HepG2 (cell line): ENCODE data around the gene PRPSAP1. TPM values are rescaled to one million over a fixed set of nuclear protein-coding genes. Genes with fewer than 3 reads are reported as not detected.

ENCODE experiments used
- DNMT3B ChIP-seq: conservative IDR thresholded peaks from 2 replicates; pipeline ENCODE4 v1.6.1; 2016; ENCODE audit warnings: missing biosample characterization, control low read depth
- ETV6 ChIP-seq: sonication (generic); formaldehyde crosslinking; conservative IDR thresholded peaks from 2 replicates; pipeline ENCODE4 v1.4.0; 2020; ENCODE audit warnings: missing genetic modification reagents
- MEIS2 ChIP-seq: sonication (generic); formaldehyde crosslinking; IDR thresholded peaks from 2 replicates; pipeline ENCODE4 v1.9.0; 2021; ENCODE audit warnings: mild to moderate bottlenecking, missing genetic modification reagents
- MXI1 ChIP-seq: IDR thresholded peaks from 3 replicates; pipeline ENCODE4 v1.6.1; 2012; ENCODE audit warnings: low read depth, low read length, inconsistent platforms, borderline replicate concordance
- MYPOP ChIP-seq: sonication (generic); formaldehyde crosslinking; IDR thresholded peaks from 2 replicates; pipeline ENCODE4 v1.8.1; 2023; ENCODE audit warnings: mild to moderate bottlenecking, moderate library complexity, missing genetic modification reagents
- PBX2 ChIP-seq: IDR thresholded peaks from 2 replicates; pipeline ENCODE4 v1.6.1; 2016; ENCODE audit warnings: control low read depth
- RAD21 ChIP-seq: fragments of 450-650 bp; formaldehyde crosslinking; IDR thresholded peaks from 2 replicates; pipeline ENCODE4 v1.5.0; 2020; ENCODE audit warnings: mild to moderate bottlenecking
- TGIF2 ChIP-seq: IDR thresholded peaks from 2 replicates; pipeline ENCODE4 v1.6.1; 2016; ENCODE audit warnings: control low read depth, missing compliant biosample characterization
- ZKSCAN8 ChIP-seq: IDR thresholded peaks from 2 replicates; pipeline ENCODE4 v1.6.1; 2016; ENCODE audit warnings: borderline replicate concordance, missing genetic modification reagents, missing compliant biosample characterization
- ZNF205 ChIP-seq: IDR thresholded peaks from 2 replicates; pipeline ENCODE4 v1.6.1; 2018; ENCODE audit warnings: missing biosample characterization, missing genetic modification reagents
- ZNF24 ChIP-seq: fragments of 450-650 bp; IDR thresholded peaks from 2 replicates; pipeline ENCODE4 v1.6.1; 2017; ENCODE audit warnings: antibody characterized with exemption, mild to moderate bottlenecking
- ZNF446 ChIP-seq: sonication (generic); formaldehyde crosslinking; IDR thresholded peaks from 2 replicates; pipeline ENCODE4 v1.5.0; 2020; ENCODE audit warnings: mild to moderate bottlenecking, missing genetic modification reagents
- polyA plus RNA-seq, 8 experiments: library from polyadenylated mRNA; depleted of rRNA in 3 of 8; stranded (reverse) in 7 of 8; unstranded in 1 of 8; fragments of >200 nt; fragmentation: Illumina TruSeq in 4 of 8; extraction: Trizol in 4 of 8; gene quantifications; 2 replicates each; pipeline versions ENCODE4 v1.2.1 to v1.2.3, GENCODE V29; 2011 to 2016; ENCODE audit warnings: low read depth in 4 of 8, missing spikeins in 1 of 8, mixed read lengths in 1 of 8; ENCODE audit not compliant: insufficient read depth in 1 of 8
- total RNA-seq, 5 experiments: library from RNA; depleted of rRNA; stranded (reverse); fragments of >200 nt; fragmentation: Illumina TruSeq; extraction: Trizol; gene quantifications; 2 replicates each; pipeline ENCODE4 v1.2.3, GENCODE V29; 2016; ENCODE audit warnings: low read depth in 1 of 5
- TF ChIP-seq, protein P1 (sequence below), 2 experiments: IDR thresholded peaks; 2 replicates each; pipeline ENCODE4 v1.6.1; 2011 to 2012; ENCODE audit warnings: low read length in 2 of 2, borderline replicate concordance in 1 of 2, low read depth in 1 of 2, mild to moderate bottlenecking in 1 of 2, moderate library complexity in 1 of 2
- TF ChIP-seq, protein P2 (sequence below): sonication (generic); formaldehyde crosslinking; IDR thresholded peaks from 2 replicates; pipeline ENCODE4 v1.8.1; 2023; ENCODE audit warnings: mild to moderate bottlenecking, missing genetic modification reagents, borderline replicate concordance
- TF ChIP-seq, protein P3 (sequence below): IDR thresholded peaks from 2 replicates; pipeline ENCODE4 v1.6.1; 2018; ENCODE audit warnings: missing genetic modification reagents, mild to moderate bottlenecking, missing compliant biosample characterization
- TF ChIP-seq, protein P4 (sequence below): sonication (generic); formaldehyde crosslinking; IDR thresholded peaks from 2 replicates; pipeline ENCODE4 v1.5.1; 2020; ENCODE audit warnings: mild to moderate bottlenecking, missing genetic modification reagents, borderline replicate concordance

The PRPSAP1 gene
- total and polyA plus RNA-seq, 2 of the 13 experiments (the other 11 are each of a cell fraction or from before 2014, with no cell fraction given): 91.1 to 314 TPM

DNA sequence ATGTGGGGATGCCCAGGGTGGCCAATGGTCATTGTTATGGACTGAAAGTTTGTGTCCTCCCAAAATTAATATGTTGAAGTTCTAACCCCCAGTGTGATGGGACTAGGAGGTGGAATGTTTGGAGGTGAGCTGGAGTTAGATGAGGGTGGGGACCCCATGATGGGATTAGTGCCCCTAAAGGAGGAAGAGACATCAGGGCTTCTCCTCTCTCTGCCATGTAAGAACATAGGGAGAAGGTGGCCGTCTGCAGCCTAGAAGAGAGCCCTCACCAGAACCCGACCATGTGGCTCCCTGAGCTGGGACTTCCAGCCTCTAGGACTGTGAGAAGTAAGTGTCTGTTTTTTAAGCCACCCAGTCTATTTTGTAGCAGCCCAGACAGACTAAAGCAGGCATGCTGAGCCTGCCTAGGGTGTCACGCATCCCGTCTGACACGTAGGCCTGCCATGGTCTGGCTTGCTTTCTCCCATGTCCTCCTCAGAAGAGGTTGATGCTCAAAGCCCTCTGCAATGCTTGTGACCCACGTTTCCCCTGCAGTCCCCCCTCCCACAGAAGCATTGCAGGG is 4.0 kb upstream of the PRPSAP1 start (continued):
- TF ChIP-seq, protein P1, sequence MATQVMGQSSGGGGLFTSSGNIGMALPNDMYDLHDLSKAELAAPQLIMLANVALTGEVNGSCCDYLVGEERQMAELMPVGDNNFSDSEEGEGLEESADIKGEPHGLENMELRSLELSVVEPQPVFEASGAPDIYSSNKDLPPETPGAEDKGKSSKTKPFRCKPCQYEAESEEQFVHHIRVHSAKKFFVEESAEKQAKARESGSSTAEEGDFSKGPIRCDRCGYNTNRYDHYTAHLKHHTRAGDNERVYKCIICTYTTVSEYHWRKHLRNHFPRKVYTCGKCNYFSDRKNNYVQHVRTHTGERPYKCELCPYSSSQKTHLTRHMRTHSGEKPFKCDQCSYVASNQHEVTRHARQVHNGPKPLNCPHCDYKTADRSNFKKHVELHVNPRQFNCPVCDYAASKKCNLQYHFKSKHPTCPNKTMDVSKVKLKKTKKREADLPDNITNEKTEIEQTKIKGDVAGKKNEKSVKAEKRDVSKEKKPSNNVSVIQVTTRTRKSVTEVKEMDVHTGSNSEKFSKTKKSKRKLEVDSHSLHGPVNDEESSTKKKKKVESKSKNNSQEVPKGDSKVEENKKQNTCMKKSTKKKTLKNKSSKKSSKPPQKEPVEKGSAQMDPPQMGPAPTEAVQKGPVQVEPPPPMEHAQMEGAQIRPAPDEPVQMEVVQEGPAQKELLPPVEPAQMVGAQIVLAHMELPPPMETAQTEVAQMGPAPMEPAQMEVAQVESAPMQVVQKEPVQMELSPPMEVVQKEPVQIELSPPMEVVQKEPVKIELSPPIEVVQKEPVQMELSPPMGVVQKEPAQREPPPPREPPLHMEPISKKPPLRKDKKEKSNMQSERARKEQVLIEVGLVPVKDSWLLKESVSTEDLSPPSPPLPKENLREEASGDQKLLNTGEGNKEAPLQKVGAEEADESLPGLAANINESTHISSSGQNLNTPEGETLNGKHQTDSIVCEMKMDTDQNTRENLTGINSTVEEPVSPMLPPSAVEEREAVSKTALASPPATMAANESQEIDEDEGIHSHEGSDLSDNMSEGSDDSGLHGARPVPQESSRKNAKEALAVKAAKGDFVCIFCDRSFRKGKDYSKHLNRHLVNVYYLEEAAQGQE (IDR thresholded peaks at IDR 0.05; ENCODE audit: borderline replicate concordance in 1 of 2, low read depth in 1 of 2, low read length in 2 of 2): peak in 1 of 2 experiments; percentile 23; a peak in 1 of 4 replicates
- TF ChIP-seq ZNF205 (CRISPR knock-in tag): 0 out of 2 replicates have a peak, but pooled peaks have one; percentile 44
- 0 out of 2 replicates have a peak, but pooled peaks have one; percentile 9 for TF ChIP-seq ZKSCAN8 (CRISPR knock-in tag)
- no peak for TF ChIP-seq MEIS2
- peak; percentile 7; the same call in 1 of the 3 replicates for TF ChIP-seq MXI1
- TF ChIP-seq TGIF2 (CRISPR knock-in tag): 0 out of 2 replicates have a peak, but pooled peaks have one; percentile 41
- no peak for TF ChIP-seq MYPOP
- TF ChIP-seq DNMT3B (CRISPR knock-in tag): 0 out of 2 replicates have a peak, but pooled peaks have one; percentile 42
- TF ChIP-seq, protein P2, sequence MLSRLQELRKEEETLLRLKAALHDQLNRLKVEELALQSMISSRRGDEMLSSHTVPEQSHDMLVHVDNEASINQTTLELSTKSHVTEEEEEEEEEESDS (CRISPR knock-in tag): peak; percentile 98
- 0 out of 2 replicates have a peak, but pooled peaks have one; percentile 11 for TF ChIP-seq RAD21 (CRISPR knock-in tag)
- 0 out of 2 replicates have a peak, but pooled peaks have one; percentile 25 for TF ChIP-seq ZNF446 (CRISPR knock-in tag)
- TF ChIP-seq, protein P3, sequence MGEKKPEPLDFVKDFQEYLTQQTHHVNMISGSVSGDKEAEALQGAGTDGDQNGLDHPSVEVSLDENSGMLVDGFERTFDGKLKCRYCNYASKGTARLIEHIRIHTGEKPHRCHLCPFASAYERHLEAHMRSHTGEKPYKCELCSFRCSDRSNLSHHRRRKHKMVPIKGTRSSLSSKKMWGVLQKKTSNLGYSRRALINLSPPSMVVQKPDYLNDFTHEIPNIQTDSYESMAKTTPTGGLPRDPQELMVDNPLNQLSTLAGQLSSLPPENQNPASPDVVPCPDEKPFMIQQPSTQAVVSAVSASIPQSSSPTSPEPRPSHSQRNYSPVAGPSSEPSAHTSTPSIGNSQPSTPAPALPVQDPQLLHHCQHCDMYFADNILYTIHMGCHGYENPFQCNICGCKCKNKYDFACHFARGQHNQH (CRISPR knock-in tag): 0 out of 2 replicates have a peak, but pooled peaks have one; percentile 12
- TF ChIP-seq, protein P4, sequence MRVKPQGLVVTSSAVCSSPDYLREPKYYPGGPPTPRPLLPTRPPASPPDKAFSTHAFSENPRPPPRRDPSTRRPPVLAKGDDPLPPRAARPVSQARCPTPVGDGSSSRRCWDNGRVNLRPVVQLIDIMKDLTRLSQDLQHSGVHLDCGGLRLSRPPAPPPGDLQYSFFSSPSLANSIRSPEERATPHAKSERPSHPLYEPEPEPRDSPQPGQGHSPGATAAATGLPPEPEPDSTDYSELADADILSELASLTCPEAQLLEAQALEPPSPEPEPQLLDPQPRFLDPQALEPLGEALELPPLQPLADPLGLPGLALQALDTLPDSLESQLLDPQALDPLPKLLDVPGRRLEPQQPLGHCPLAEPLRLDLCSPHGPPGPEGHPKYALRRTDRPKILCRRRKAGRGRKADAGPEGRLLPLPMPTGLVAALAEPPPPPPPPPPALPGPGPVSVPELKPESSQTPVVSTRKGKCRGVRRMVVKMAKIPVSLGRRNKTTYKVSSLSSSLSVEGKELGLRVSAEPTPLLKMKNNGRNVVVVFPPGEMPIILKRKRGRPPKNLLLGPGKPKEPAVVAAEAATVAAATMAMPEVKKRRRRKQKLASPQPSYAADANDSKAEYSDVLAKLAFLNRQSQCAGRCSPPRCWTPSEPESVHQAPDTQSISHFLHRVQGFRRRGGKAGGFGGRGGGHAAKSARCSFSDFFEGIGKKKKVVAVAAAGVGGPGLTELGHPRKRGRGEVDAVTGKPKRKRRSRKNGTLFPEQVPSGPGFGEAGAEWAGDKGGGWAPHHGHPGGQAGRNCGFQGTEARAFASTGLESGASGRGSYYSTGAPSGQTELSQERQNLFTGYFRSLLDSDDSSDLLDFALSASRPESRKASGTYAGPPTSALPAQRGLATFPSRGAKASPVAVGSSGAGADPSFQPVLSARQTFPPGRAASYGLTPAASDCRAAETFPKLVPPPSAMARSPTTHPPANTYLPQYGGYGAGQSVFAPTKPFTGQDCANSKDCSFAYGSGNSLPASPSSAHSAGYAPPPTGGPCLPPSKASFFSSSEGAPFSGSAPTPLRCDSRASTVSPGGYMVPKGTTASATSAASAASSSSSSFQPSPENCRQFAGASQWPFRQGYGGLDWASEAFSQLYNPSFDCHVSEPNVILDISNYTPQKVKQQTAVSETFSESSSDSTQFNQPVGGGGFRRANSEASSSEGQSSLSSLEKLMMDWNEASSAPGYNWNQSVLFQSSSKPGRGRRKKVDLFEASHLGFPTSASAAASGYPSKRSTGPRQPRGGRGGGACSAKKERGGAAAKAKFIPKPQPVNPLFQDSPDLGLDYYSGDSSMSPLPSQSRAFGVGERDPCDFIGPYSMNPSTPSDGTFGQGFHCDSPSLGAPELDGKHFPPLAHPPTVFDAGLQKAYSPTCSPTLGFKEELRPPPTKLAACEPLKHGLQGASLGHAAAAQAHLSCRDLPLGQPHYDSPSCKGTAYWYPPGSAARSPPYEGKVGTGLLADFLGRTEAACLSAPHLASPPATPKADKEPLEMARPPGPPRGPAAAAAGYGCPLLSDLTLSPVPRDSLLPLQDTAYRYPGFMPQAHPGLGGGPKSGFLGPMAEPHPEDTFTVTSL (CRISPR knock-in tag): peak; percentile 1; the same call in 1 of the 2 replicates
- TF ChIP-seq PBX2 (CRISPR knock-in tag): 0 out of 2 replicates have a peak, but pooled peaks have one; percentile 31
- TF ChIP-seq ETV6 (CRISPR knock-in tag): peak; percentile 50; the same call in 1 of the 2 replicates
- no peak for TF ChIP-seq ZNF24
